WTC11 (cell line): ENCODE data around the gene HMCN1. TPM values are rescaled to one million over a fixed set of nuclear protein-coding genes. Genes with fewer than 3 reads are reported as not detected.
"Not testable (repeated sequence)": the region's sequence is repeated elsewhere in the genome, so short reads cannot be mapped to it uniquely, and the experiment has no call there.

Experiments used
- ATAC-seq: fragments of 200-7000 bp; cut with Tn5 transposase; 2 replicates; pipeline ENCODE4 v1.10.0; 2021; ENCODE audit warnings: mild to moderate bottlenecking, moderate library complexity
- CTCF ChIA-PET: fragments of 300-600 bp; sonication (Branson Sonifier 250); formaldehyde crosslinking; loops from one replicate; lab custom pipeline; 2021; ENCODE audit warnings: antibody characterized with exemption; lab: Charles Lee
- POLR2A ChIA-PET: fragments of 350-600 bp; sonication (Branson Sonifier 250); formaldehyde crosslinking; loops from one replicate; lab custom pipeline; 2021; ENCODE audit warnings: antibody characterized with exemption; lab: Charles Lee
- DNase-seq: peaks from one replicate; pipeline ENCODE4 v3.0.0; 2021; ENCODE audit warnings: low spot score
- H3K27ac Mint-ChIP-seq: 2 replicates; pipeline ENCODE4 v1.8.0; 2021; ENCODE audit warnings: mixed read lengths
- H3K27me3 Mint-ChIP-seq: 2 replicates; pipeline ENCODE4 v1.8.0; 2021; ENCODE audit warnings: low read depth, mild to moderate bottlenecking, moderate library complexity, mixed read lengths
- H3K36me3 Mint-ChIP-seq: 2 replicates; pipeline ENCODE4 v1.8.0; 2021; ENCODE audit warnings: mixed read lengths
- H3K4me1 Mint-ChIP-seq: 2 replicates; pipeline ENCODE4 v1.8.0; 2022; ENCODE audit warnings: mixed read lengths
- H3K4me3 Mint-ChIP-seq: 2 replicates; pipeline ENCODE4 v1.8.0; 2021; ENCODE audit warnings: mild to moderate bottlenecking, moderate library complexity, mixed read lengths
- H3K9me3 Mint-ChIP-seq: 2 replicates; pipeline ENCODE4 v1.8.0; 2021; ENCODE audit warnings: mixed read lengths
- CBFB ChIP-seq: sonication (generic); formaldehyde crosslinking; IDR thresholded peaks from 2 replicates; pipeline ENCODE4 v1.8.1; 2022; ENCODE audit warnings: mild to moderate bottlenecking, low read depth, missing genetic modification reagents
- CREM ChIP-seq: sonication (generic); formaldehyde crosslinking; IDR thresholded peaks from 2 replicates; pipeline ENCODE4 v1.8.1; 2022; ENCODE audit warnings: mild to moderate bottlenecking, missing genetic modification reagents, moderate library complexity
- ESRRA ChIP-seq: sonication (generic); formaldehyde crosslinking; IDR thresholded peaks from 2 replicates; pipeline ENCODE4 v1.8.1; 2022; ENCODE audit warnings: mild to moderate bottlenecking, missing genetic modification reagents, borderline replicate concordance
- FOXK1 ChIP-seq: sonication (generic); formaldehyde crosslinking; IDR thresholded peaks from 2 replicates; pipeline ENCODE4 v1.8.0; 2022; ENCODE audit warnings: mild to moderate bottlenecking, moderate library complexity, missing genetic modification reagents
- HMGA2 ChIP-seq: fragments of 250-450 bp; sonication (Bioruptor Pico); IDR thresholded peaks from 2 replicates; pipeline ENCODE4 v1.4.0; 2021; ENCODE audit warnings: mild to moderate bottlenecking, moderate library complexity
- NFATC4 ChIP-seq: fragments of 250-450 bp; sonication (Bioruptor Pico); IDR thresholded peaks from 2 replicates; pipeline ENCODE4 v1.9.0; 2021; ENCODE audit warnings: mild to moderate bottlenecking
- NR2C2 ChIP-seq: sonication (generic); formaldehyde crosslinking; IDR thresholded peaks from 2 replicates; pipeline ENCODE4 v1.8.0; 2022; ENCODE audit warnings: mild to moderate bottlenecking, missing genetic modification reagents
- PRRX2 ChIP-seq: fragments of 250-450 bp; sonication (Bioruptor Pico); IDR thresholded peaks from 2 replicates; pipeline ENCODE4 v1.8.0; 2021; ENCODE audit warnings: mild to moderate bottlenecking
- SMAD4 ChIP-seq: sonication (generic); formaldehyde crosslinking; IDR thresholded peaks from 2 replicates; pipeline ENCODE4 v1.8.0; 2022; ENCODE audit warnings: mild to moderate bottlenecking, missing genetic modification reagents
- TCF7 ChIP-seq: sonication (generic); formaldehyde crosslinking; IDR thresholded peaks from 2 replicates; pipeline ENCODE4 v1.8.0; 2022; ENCODE audit warnings: mild to moderate bottlenecking, low read depth, missing genetic modification reagents, moderate library complexity
- ZNF219 ChIP-seq: sonication (generic); formaldehyde crosslinking; IDR thresholded peaks from 2 replicates; pipeline ENCODE4 v1.8.0; 2023; ENCODE audit warnings: missing genetic modification reagents, mild to moderate bottlenecking, borderline replicate concordance
- ZNF263 ChIP-seq: sonication (generic); formaldehyde crosslinking; IDR thresholded peaks from 2 replicates; pipeline ENCODE4 v1.8.1; 2022; ENCODE audit warnings: low read depth, mild to moderate bottlenecking, moderate library complexity, missing genetic modification reagents
- total RNA-seq: library from RNA; stranded (reverse); gene quantifications from 3 replicates; pipeline ENCODE4 v1.2.3, GENCODE V29; 2021
- TF ChIP-seq, protein P1 (sequence below): fragments of 250-450 bp; sonication (Bioruptor Pico); IDR thresholded peaks from 2 replicates; pipeline ENCODE4 v1.9.0; 2021; ENCODE audit warnings: mild to moderate bottlenecking, borderline replicate concordance
- TF ChIP-seq, protein P2 (sequence below): sonication (generic); formaldehyde crosslinking; IDR thresholded peaks from 2 replicates; pipeline ENCODE4 v1.8.0; 2022; ENCODE audit warnings: mild to moderate bottlenecking, missing genetic modification reagents
- TF ChIP-seq, protein P3 (sequence below): sonication (generic); formaldehyde crosslinking; IDR thresholded peaks from 2 replicates; pipeline ENCODE4 v1.8.0; 2022; ENCODE audit warnings: mild to moderate bottlenecking, missing genetic modification reagents
- TF ChIP-seq, protein P4 (sequence below): fragments of 200-600 bp; IDR thresholded peaks from 2 replicates; pipeline ENCODE4 v1.8.0; 2022; ENCODE audit warnings: antibody characterized with exemption
- TF ChIP-seq, protein P5 (sequence below): sonication (generic); formaldehyde crosslinking; IDR thresholded peaks from 2 replicates; pipeline ENCODE4 v1.8.1; 2023; ENCODE audit warnings: mild to moderate bottlenecking, missing genetic modification reagents
- TF ChIP-seq, protein P6 (sequence below): sonication (generic); formaldehyde crosslinking; IDR thresholded peaks from 2 replicates; pipeline ENCODE4 v1.8.1; 2023; ENCODE audit warnings: mild to moderate bottlenecking, missing genetic modification reagents, moderate library complexity

The HMCN1 gene
- total RNA-seq, 1 experiment from 2014 or later: 5.6 TPM

DNA sequence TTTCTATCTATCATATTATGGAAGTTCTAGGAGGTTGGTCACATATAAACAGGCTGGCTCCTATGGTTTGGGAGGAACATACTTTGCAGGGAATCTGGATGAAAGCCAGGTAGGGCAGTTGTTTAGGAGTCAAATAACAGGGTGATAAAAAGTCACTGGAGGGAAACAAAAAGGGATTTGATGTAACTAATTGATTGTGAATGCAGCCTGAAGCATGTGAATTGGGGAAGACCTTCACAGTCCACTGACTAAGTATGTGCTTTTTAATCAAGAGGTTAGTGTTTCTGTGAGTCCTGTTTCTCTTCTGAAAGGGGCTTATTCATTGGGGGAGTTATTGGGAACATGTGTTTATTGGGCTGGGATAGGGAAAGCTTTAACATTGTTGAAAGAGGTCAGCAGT, 41.3 kb downstream of the HMCN1 start (continued):
- TF ChIP-seq, protein P1, sequence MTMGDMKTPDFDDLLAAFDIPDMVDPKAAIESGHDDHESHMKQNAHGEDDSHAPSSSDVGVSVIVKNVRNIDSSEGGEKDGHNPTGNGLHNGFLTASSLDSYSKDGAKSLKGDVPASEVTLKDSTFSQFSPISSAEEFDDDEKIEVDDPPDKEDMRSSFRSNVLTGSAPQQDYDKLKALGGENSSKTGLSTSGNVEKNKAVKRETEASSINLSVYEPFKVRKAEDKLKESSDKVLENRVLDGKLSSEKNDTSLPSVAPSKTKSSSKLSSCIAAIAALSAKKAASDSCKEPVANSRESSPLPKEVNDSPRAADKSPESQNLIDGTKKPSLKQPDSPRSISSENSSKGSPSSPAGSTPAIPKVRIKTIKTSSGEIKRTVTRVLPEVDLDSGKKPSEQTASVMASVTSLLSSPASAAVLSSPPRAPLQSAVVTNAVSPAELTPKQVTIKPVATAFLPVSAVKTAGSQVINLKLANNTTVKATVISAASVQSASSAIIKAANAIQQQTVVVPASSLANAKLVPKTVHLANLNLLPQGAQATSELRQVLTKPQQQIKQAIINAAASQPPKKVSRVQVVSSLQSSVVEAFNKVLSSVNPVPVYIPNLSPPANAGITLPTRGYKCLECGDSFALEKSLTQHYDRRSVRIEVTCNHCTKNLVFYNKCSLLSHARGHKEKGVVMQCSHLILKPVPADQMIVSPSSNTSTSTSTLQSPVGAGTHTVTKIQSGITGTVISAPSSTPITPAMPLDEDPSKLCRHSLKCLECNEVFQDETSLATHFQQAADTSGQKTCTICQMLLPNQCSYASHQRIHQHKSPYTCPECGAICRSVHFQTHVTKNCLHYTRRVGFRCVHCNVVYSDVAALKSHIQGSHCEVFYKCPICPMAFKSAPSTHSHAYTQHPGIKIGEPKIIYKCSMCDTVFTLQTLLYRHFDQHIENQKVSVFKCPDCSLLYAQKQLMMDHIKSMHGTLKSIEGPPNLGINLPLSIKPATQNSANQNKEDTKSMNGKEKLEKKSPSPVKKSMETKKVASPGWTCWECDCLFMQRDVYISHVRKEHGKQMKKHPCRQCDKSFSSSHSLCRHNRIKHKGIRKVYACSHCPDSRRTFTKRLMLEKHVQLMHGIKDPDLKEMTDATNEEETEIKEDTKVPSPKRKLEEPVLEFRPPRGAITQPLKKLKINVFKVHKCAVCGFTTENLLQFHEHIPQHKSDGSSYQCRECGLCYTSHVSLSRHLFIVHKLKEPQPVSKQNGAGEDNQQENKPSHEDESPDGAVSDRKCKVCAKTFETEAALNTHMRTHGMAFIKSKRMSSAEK (CRISPR knock-in tag): no peak

DNA sequence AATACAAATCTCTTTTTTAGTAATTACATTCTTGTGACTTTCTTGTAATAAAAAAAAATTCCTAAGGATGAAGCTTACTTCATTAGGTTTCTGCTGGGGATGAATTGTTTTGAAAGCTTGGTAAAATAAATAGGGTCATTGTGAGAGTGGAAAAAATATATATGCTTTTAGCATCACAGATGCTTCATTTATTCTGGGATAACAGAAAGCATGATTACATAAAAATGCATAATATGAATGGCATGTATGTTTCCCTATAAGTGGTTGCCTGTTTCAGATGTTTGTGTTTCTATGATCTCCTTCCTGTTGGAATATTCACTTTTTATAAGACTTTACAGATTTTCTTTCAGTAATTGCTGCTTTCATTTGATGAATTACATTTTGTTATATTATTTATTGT, 42.3 kb downstream of the HMCN1 start:
- H3K27ac Mint-ChIP-seq: no peak overlapping the region
- CTCF ChIA-PET: no interaction called here
- H3K4me3 Mint-ChIP-seq: no peak overlapping the region
- POLR2A ChIA-PET: no interaction called here
- H3K27me3 Mint-ChIP-seq: no peaks in the 10 kb centered on the region
- peaks cover 6% of the 10 kb centered on the region; the same call in 1 of the 2 replicates for H3K36me3 Mint-ChIP-seq
- ATAC-seq (no peak), DNase-seq (no peak)
- peaks cover 24% of the 10 kb centered on the region for H3K4me1 Mint-ChIP-seq
- TF ChIP-seq SMAD4 (CRISPR knock-in tag) (no peak), FOXK1 (CRISPR knock-in tag) (no peak), TCF7 (CRISPR knock-in tag) (no peak), CBFB (CRISPR knock-in tag) (no peak), HMGA2 (CRISPR knock-in tag) (no peak), ZNF219 (no peak), CREM (CRISPR knock-in tag) (no peak)
- H3K9me3 Mint-ChIP-seq: peaks cover 13% of the 10 kb centered on the region

DNA sequence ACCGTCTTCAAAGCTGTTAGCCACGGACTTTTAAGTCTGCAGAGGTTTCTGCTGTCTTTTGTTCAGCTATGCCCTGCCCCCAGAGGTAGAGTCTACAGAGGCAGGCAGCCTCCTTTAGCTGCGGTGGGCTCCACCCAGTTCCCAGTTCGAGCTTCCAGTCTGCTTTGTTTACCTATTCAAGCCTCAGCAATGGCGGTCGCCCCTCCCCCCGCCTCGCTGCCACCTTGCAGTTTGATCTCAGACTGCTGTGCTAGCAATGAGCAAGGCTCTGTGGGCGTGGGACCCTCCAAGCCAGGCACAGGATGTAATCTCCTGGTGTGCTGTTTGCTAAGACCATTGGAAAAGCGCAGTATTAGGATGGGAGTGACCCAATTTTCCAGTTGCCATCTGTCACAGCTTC, 49.7 kb downstream of the HMCN1 start:
- H3K4me1 Mint-ChIP-seq, ATAC-seq, H3K4me3 Mint-ChIP-seq, POLR2A ChIA-PET, DNase-seq, H3K27me3 Mint-ChIP-seq, H3K27ac Mint-ChIP-seq: not testable (repeated sequence)
- Mint-ChIP-seq H3K9me3 (peaks cover 39% of the 10 kb centered on the region), H3K36me3 (peaks cover 23% of the 10 kb centered on the region)
- CTCF ChIA-PET: interaction anchor here (1.3 kb wide), 1 partner anchor 63 kb away, joined by 4 read pairs; no protein-coding TSS in a partner anchor

DNA sequence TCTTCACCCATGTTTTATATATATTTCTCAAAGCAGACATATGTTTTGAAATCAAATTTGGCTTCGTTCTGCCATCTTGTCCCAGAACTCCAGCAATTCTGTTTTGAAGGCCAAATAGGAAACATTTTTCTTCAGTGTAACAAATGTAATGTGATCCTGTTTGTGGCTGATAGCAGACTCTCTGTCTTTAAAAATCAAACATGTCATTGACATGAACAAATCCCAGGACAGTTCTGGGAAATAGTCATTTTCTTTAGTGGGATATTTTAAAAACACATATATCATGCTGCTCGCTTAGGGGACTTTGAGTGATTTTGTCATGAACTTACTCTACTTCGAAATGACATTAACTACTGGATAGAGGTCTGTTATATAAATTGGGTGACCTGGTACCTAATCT, 51.4 kb downstream of the HMCN1 start:
- Mint-ChIP-seq H3K4me3 (no peak overlapping the region), H3K27me3 (no peaks in the 10 kb centered on the region), H3K27ac (no peak overlapping the region), H3K36me3 (peaks cover 22% of the 10 kb centered on the region), H3K9me3 (peaks cover 39% of the 10 kb centered on the region), H3K4me1 (no peaks in the 10 kb centered on the region)
- POLR2A ChIA-PET: no interaction called here
- no peak for ATAC-seq
- no peak for DNase-seq
- no peak for TF ChIP-seq NR2C2 (CRISPR knock-in tag)
- TF ChIP-seq, protein P2, sequence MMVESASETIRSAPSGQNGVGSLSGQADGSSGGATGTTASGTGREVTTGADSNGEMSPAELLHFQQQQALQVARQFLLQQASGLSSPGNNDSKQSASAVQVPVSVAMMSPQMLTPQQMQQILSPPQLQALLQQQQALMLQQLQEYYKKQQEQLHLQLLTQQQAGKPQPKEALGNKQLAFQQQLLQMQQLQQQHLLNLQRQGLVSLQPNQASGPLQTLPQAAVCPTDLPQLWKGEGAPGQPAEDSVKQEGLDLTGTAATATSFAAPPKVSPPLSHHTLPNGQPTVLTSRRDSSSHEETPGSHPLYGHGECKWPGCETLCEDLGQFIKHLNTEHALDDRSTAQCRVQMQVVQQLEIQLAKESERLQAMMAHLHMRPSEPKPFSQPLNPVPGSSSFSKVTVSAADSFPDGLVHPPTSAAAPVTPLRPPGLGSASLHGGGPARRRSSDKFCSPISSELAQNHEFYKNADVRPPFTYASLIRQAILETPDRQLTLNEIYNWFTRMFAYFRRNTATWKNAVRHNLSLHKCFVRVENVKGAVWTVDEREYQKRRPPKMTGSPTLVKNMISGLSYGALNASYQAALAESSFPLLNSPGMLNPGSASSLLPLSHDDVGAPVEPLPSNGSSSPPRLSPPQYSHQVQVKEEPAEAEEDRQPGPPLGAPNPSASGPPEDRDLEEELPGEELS: no peak
- TF ChIP-seq, protein P3, sequence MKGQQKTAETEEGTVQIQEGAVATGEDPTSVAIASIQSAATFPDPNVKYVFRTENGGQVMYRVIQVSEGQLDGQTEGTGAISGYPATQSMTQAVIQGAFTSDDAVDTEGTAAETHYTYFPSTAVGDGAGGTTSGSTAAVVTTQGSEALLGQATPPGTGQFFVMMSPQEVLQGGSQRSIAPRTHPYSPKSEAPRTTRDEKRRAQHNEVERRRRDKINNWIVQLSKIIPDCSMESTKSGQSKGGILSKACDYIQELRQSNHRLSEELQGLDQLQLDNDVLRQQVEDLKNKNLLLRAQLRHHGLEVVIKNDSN (CRISPR knock-in tag): no peak
- CTCF ChIA-PET: no interaction called here

DNA sequence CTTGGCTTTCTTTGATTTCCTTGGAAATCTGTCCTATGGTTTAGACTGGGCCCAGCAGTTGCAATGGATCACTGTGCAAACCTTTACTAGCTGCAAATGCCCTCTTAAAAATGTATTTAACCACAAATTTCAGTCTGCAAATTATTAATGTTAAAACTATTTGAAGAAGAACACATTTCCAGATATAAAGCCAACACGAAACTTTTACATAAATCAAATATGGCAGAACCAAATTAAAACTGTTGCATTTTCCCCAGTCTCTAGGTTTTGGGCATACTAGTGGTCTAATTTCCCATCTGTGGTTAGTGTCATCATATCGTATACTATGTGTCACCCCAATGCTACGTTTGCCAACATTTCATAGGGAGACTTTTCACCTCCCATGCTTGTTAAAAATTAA, 52.3 kb downstream of the HMCN1 start:
- Mint-ChIP-seq H3K9me3 (peaks cover 35% of the 10 kb centered on the region), H3K4me3 (no peak overlapping the region), H3K4me1 (peaks cover 4% of the 10 kb centered on the region; the same call in 1 of the 2 replicates), H3K27me3 (no peaks in the 10 kb centered on the region), H3K36me3 (peaks cover 22% of the 10 kb centered on the region), H3K27ac (no peak overlapping the region)
- DNase-seq: no peak
- CTCF ChIA-PET: no interaction called here
- ATAC-seq: no peak
- POLR2A ChIA-PET: no interaction called here
- TF ChIP-seq PRRX2 (CRISPR knock-in tag) (no peak), ESRRA (no peak), NFATC4 (CRISPR knock-in tag) (no peak), ZNF263 (CRISPR knock-in tag) (no peak)
- TF ChIP-seq, protein P4, sequence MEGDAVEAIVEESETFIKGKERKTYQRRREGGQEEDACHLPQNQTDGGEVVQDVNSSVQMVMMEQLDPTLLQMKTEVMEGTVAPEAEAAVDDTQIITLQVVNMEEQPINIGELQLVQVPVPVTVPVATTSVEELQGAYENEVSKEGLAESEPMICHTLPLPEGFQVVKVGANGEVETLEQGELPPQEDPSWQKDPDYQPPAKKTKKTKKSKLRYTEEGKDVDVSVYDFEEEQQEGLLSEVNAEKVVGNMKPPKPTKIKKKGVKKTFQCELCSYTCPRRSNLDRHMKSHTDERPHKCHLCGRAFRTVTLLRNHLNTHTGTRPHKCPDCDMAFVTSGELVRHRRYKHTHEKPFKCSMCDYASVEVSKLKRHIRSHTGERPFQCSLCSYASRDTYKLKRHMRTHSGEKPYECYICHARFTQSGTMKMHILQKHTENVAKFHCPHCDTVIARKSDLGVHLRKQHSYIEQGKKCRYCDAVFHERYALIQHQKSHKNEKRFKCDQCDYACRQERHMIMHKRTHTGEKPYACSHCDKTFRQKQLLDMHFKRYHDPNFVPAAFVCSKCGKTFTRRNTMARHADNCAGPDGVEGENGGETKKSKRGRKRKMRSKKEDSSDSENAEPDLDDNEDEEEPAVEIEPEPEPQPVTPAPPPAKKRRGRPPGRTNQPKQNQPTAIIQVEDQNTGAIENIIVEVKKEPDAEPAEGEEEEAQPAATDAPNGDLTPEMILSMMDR: no peak
- TF ChIP-seq, protein P5, sequence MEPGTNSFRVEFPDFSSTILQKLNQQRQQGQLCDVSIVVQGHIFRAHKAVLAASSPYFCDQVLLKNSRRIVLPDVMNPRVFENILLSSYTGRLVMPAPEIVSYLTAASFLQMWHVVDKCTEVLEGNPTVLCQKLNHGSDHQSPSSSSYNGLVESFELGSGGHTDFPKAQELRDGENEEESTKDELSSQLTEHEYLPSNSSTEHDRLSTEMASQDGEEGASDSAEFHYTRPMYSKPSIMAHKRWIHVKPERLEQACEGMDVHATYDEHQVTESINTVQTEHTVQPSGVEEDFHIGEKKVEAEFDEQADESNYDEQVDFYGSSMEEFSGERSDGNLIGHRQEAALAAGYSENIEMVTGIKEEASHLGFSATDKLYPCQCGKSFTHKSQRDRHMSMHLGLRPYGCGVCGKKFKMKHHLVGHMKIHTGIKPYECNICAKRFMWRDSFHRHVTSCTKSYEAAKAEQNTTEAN (CRISPR knock-in tag): no peak
- TF ChIP-seq, protein P6, sequence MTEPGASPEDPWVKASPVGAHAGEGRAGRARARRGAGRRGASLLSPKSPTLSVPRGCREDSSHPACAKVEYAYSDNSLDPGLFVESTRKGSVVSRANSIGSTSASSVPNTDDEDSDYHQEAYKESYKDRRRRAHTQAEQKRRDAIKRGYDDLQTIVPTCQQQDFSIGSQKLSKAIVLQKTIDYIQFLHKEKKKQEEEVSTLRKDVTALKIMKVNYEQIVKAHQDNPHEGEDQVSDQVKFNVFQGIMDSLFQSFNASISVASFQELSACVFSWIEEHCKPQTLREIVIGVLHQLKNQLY (CRISPR knock-in tag): no peak
